GM18868 (cell line): Measurements from ENCODE around the gene ABLIM2.
A peak's percentile ranks its signal among the peaks of the same experiment; 100 is the strongest.

Experiments used
- ATAC-seq: cut with Tn5 transposase; IDR thresholded peaks from one replicate; pipeline ENCODE4 v1.9.1; 2021; ENCODE audit warnings: mild to moderate bottlenecking, moderate library complexity; ENCODE audit not compliant: unreplicated experiment

Gene ABLIM2

DNA sequence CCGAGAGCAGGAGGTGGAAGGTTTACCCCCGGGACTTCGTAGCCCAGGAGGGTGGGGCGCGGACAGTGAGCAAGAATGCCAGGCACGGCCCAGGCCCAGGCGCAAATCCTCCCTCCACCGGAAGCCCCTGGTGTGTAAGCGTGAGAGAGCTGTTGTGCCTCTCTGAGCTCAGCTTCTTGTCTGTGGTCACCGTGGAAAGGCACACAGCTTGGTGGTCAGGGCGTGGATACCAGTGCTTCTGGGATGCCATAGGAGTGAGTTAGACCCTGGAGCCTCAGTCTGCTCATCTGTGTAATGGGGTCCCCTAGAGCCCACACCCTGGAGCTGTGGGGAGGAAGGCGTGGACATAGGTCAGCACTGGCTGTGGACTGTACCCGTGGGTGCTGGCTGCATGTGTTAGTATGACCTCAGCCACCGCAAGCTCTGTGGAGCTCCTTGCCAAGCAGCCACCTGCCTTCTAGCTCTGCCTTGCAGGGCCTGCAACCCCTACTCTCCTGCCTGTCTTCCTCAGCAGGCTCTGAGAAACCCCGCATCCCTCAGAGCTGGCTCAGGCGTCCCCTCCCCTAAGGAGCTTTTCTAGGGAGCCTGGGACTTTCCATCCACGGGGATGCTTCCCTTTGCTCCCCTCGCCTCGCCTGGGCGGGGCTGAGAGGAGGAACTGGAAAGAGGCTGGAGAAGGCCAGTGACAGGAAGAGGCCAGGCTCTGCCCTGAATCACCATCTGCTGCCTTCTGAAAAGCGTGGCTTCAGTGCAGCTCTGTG, 190.9 kb downstream of the ABLIM2 start:
- no peak for ATAC-seq

DNA sequence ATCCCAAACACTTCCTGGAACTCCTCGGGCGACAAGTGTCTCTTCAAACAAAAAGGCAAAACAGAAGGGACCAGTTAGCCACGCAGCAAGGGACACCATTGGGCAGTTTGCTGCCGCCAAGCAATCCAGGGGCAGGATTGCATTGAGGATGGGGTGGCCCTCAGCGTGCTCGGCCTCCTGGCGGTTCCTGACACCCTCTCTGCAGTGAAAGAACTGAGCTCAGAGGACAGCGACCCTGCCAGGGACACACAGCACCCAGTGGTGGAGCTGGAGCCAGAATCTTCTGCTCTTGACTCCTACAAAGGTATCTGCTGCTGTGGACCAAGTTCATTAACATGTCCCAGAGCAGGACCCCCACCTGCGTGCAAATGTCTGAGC, 191.6 kb downstream of the ABLIM2 start:
- no peak for ATAC-seq

DNA sequence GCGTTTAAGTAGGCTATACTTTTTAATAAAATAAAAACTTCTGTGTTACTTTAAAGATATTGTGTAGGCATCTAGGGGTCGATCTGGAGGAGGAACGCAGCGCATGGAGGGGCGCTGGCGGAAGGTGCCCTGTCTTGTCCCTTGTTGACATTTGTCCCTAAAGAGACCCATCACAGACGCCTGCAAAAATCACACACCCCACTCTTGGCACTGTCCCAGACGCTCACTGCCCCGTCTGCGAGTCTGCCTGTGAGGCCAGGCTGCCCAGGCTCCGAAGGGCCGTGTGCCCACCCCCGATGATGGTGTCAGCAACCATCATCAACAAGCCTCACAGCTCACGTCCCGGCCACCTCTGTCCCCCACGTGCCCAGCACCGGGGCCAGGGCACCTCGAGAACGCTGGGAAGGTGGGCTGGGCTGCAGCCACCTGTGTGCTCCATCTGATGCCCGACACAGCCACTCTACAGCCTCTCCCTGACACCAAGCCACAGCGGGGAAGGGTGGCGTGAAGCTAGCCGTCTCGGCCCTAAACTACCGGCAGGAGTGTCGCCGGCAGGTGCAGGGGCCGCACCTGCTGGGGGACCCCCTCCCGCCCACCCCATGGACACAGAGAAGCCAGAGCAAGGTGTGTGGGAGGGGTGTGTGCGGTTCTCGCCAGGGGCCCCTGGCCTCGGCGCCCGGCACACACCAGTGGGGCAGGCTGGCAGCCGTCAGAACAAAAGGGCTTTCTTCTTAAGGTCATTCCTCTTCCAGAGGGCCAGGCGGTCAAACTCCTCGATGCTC, 192.1 kb downstream of the ABLIM2 start:
- no peak for ATAC-seq

DNA sequence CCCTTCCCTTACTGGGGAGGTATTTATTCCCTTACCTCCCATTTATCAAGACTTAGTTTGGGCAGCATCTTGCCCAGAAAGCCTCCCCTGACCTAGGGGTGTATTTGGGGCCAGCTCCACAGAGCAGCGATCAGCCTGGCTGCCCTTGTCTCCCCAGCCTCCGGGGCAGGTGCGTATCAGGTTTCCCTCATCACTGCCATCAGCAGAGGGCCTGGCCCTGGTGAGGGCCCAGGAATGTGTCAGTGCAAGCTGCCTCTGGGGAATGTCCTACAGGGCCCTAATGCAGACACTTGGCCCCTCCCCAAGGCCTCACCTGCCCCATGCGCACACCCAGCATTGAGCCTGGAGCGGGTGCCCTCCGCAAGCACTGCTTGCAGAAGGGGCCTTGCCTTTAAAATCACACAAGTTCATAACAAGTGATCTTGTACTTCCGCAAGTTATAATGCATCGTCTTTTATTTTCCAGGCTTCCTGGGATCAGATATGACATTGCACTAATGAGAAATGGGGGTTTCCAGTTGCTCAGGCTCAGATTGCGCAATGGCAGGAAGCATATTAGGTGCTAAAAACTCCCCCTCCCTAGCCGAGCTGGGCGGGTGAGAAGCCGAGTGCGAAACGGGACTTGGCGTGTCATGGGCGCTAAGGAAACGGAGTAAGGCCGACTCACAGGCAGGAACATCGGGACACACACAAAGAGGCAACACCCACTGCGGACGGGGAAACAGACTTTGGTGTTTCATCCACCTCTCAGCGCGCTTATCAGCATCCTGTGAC, 193.5 kb downstream of the ABLIM2 start:
- no peak for ATAC-seq

DNA sequence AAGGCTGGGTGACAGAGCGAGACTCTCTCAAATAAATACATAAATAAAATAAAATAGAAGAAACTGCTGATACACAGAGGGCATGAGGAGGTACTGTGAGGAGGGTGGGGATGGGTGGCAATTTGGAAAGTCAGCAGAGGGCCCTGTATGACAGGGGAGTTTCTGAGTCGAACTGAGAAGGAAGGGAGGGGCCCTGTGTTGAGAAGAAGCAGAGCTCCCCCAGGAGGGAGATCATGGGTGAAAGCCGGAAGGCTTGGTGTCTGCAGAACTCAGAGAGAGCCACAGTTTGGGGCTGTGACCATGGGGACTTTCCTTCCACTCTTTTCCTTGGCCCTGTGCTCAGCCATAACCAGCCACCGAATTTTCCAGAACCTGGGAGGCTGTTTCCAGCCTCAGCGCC, 194.2 kb downstream of the ABLIM2 start:
- ATAC-seq = no peak

DNA sequence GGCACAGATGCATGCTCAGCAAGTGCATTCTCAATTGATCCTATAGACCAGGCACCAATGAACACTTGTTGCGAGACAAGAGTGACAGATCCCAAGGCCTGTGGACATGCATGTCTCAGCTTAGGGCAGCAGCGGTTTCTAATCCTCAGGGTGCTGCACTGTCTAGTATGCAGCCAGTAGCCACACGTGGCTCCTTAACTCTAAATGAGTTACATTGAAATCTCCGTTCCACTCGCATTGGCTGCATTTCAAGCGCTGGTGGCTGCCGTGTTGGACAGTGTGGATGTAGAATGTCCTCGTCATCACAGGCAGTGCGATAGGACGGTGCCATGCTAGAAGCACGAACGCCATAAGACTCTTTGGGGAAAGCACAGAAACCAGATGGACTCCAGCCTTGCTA, 194.9 kb downstream of the ABLIM2 start:
- ATAC-seq = no peak

DNA sequence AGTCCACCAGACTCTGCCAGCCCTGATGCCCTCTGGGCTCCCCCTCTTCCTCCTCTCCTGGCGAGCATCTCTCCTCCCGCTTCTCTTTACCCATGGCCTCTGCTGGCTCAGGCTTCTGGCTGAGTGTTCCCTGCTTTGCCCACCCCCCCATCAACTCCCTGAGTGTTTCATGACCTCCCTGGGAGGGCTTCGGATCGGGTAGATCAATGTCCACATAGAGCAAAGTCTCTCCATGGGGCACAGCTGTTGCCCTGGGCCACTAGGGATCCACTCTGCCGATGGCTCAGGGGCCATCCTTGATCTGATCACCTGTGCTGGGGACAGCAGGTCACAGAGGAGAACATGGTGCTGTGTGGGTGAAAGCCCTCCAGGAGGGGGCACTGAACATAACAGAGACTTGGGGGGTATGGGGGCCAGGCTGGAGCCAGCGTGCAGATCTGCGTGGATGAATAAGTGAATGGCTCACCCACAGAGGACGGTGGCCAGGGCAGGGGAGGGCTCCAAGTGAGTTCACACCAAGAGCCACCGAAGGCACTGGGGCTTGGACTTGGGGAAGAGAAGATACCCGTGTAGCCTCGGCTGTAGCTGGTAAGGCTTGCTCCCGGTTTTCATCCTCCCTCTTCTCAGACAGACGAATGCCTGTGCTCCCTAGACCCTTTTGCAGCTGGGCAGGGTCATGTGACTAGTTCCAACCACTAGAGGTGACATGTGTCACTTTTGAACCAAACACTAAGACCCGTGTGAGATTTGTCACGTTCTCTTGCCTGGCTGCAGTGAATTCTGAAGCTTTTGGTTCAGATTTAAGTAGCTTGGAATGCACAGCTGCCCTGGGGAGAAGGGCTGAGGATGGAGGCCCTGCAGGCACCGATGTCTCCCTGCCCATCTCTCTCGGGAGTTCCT, 195.8 kb downstream of the ABLIM2 start:
- no peak for ATAC-seq

DNA sequence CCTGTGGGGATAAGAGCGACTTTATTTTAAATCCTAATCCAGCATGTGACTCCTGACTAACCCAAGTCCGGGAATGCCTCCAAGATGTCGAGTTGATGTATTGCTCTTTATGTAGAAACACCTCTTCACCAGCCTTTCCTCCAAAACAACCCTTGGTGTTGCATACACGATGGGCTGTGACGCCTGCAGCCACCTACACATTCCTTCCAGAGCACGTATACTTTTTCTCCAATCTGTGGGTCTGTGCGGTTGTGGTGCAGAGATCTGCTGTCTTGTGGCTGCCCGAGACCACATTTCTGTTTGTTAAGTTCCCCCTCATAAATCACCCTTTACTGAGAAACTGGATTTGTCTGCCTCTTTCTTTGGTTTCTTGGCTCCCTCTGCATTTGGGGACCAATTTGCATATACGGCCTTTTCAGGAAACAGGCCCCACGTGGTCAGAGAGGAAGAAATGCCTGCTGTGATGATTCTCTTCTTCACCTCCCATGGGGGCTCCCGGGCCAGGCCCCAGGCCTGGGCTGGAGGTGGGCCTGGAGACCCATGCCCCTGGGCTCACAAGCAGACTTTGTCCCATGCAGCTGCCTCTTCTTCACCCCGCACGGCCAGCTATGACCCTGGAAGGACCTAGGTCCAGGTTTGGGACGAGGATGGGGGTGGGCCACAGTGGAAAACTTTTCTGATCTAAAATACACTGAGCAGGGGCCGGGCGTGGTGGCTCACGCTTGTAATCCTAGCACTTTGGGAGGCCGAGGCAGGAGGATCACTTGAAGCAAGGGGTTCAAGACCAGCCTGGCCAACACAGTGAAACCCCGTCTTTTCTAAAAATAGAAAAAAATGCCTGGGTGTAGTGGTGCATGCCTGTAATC, 197.6 kb downstream of the ABLIM2 start:
- ATAC-seq = peak; percentile 59

DNA sequence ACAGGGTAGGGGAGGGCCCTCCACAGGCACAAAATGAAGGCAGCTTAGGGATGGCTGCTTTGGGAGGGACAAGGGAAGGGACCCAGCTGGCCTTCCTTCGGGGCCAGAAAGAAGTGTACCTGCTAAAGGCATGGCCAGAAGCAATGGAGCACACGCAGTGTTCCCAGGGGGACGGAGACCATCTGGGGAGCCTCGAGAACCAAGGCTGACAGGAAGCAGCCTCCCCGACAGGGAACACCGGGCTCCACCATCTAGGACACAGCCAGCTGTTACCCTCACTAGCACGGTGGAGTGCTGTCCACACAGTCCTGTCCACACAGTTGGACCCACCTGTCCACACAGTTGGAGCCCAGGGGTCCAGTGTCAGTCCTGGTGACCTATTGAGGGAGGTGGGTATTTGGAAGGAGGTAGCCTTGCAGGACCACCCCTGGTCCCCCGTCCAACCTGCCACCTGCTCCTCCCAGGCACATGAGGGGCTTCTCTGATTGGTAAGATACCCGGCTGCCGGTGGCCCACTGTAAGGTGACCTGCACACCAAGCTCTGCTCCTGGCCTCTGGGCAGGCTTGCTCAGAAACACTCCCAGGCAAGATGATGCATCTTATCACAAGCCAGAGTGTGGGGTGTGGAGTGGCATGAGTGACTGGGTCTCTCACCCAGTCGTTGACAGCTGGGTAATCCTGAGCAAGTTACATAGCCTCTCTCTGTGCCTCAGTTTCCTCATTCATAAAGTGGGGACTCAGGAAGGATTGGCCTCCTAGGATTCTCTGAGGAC, 198.4 kb downstream of the ABLIM2 start:
- ATAC-seq = no peak

DNA sequence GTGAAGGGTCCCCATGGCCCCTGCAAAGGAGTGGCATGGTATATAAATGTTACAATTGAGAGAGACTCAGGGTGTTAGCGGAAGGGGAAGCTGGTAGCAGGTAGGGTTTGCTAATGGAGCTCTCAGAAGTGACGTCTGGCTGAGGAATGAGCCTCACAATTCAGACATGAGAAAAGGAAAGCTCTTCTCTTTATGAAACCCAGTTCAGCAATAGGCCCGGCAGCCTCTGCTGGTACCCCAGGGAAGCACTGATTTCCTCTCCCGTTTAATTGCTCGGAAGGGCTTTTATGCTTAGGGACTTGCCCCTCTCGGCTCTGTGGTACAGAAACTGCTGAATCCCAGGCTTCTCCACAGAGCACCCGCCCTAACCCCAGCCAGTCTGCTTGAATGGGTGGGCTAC, 199.5 kb downstream of the ABLIM2 start:
- no peak for ATAC-seq

DNA sequence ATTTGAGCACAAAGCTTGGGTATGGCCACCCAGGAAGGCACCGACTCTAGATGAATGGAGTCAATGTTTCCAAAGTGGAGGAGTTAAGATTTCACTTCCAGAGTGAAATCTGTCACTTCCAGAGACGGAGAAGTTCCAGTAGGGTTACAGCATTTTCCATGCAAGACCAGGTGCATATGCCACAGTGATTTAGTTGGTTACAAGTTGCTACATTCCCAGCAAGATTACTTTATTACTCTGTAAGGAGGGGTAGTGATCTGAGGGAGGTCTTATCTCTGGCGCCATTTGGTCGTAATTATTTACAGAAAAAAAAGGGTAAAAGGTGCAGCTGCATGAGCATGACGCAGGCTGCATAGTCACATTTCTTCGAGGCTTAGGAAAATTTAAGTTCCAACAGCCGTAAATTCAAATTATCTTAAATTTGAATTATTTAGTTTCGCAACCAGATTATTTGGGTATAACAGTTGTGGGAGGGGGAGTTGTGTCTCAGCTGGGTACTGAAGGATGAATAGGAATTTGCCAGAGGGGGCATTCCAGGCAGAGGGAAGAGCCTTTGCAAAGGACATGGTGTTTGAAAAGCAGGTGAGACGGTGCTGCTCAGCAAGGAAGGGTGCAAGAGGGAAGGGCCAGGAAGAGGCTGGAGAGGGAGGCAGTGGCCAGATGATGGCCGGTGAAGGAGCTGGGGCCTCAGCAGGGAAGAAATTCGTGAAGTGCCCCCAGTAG, 201.5 kb downstream of the ABLIM2 start:
- no peak for ATAC-seq

DNA sequence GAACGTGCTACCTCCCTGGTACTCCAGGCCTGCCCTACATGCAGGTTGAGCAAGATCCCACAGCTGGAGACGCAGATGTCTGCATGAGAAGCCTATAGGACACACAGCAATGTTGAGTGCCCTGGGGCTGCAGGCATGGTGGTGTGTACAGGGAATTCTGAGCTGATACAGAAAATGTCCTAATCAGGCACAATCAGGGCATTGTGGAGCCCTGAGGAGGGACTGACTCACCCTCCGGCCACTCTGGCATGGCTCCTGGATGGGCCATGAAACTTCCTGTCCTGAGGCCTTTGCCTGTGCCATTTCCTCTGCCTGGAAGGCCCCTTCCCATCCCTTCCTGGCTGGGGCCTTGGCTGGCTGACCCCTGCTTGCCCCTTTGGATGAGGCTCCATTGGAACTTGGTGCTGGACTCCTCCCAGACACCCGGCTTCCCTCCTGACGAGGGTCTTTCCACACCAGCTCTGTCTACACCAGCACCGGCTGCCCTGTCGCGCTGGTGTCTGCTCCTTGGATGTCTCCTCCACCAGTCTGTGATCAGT, 202.3 kb downstream of the ABLIM2 start:
- ATAC-seq = no peak

DNA sequence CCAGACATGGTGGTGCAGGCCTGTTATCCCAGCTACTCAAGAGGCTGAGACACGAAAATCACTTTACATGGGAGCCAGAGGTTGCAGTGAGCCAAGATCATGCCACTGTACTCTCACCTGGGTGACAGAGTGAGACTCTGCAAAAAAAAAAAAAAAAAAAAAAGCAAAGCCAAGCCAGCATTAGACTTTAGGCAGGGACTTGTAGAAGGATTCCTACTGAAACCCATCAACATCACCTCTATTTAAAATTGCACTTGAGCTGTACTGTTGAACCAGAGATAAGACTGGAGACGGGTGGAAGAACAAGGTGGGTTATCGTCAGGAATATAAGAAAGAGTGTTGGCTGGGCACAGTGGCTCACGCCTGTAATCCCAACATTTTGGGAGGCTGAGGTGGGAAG, 203.2 kb downstream of the ABLIM2 start:
- ATAC-seq = no peak

DNA sequence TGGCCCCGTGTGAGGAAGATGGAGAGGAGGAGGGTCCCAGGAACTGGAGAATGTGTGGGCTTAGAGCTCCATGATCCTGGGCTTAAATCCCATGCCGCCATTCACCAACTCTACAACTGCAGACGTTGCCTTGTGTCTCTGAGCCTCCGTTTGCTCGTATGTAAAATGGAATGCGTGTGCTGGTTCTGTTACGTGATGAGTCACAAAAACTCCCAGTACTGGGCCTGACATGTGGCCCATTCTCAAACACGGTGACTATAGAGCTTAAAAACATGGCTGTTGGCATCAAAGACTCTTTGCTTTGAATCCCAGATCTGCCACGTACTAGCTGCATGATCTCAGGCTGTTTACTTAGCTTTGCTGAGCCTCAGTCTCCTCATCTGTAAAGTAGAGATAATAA, 206.0 kb downstream of the ABLIM2 start:
- no peak for ATAC-seq

DNA sequence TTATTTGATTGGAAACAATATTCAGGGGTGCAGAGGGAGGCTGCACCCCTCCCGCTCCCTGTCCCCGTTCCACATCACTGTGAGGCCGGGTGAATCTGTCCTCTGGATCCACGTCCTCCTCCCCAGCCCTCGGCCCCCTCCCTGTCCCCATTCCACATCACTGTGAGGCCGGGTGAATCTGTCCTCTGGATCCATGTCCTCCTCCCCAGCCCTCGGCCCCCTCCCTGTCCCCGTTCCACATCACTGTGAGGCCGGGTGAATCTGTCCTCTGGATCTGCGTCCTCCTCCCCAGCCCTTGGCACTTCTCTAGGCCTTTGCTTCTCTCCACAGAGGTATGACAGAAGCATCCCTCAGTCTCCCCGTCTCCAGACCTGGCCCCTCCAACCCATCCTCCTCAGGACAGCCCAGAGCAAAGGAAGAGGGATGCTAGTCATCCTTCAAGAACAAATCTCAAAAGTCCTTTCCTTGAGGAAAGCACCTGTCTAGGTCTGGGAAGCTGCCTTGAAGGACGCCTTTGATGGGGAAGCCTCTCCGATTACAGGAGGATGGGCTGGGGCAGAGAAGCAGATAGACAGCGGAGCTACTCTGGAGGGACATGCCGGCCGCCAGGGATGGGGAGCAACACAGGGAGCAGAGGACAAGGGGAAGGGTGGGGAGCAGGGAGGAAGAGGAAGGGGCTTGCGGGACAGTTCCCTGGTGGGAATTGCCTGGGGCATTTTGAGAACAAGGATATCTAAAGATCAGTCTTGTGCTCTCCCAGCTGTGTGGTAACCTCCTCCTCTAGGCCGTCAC, 208.1 kb downstream of the ABLIM2 start:
- ATAC-seq = no peak

DNA sequence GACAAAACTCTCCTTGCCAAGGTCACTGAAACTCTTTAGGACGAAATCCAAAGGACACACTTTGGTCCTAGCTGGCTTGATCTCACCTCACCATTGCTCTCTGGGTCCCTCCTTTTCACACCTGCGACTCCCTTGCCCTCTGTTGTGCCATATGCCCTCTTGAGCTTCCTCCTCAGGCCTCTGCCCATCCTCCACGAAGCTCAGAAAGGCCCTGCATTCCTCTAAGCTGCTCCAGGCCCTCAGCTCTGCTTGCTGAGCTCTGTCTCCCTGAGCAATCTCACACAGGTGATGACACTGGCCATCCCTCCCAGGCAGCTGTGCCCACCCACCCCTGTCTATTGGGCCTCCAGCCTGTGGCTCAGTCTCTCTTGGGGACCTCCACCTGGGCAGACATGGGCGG, 208.9 kb downstream of the ABLIM2 start:
- no peak for ATAC-seq

DNA sequence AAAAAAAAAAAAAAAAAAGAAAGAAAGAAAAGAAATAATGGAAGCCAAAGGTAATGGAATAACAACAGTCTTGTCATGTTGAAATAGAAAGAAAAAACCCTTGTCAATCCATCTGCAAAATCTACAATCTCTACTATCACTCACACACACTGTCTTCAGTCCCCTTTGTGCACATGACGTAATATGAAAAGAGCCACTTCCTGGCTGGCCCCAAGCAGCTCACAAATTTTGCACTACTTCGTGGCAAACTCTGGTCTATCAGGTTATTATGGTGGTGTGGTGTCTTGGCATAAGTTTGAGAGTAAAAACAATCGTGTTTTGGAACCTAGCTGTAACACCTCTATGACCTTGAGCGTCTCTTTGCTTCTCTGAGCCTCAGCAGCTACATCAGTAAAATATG, 210.7 kb downstream of the ABLIM2 start:
- no peak for ATAC-seq
